ENCODE measurements around the gene DGKI. TPM values are rescaled to one million over a fixed set of nuclear protein-coding genes. Genes with fewer than 3 reads are reported as not detected.

DGKI gene
- total and polyA plus RNA-seq, 2 donors (not counting 1 experiment from before 2014, with no cell fraction given) = 0.74 to 2.1 TPM

GRCh38 chr7:137546671-137547070 is 300.1 kb downstream of the DGKI start:
- DNase-seq (ENCODE audit: low read depth in 2 of 2) = peak; percentile 14 to 26
- Histone ChIP-seq H3K27me3 (ENCODE audit: control insufficient read depth, insufficient read depth, low read length) (no peaks in the 10 kb centered on the region), H4K20me1 (ENCODE audit: control insufficient read depth, extremely low read depth, insufficient read depth, low read length) (no peaks in the 10 kb centered on the region), H3K4me2 (ENCODE audit: extremely low read depth, insufficient read depth, low read length) (no peak overlapping the region), H3K79me2 (ENCODE audit: control insufficient read depth, insufficient read depth, low read length) (no peaks in the 10 kb centered on the region), H2AFZ (ENCODE audit: low read length) (no peak overlapping the region), H3K4me1 (ENCODE audit: control insufficient read depth, extremely low read depth, insufficient read depth, low read length) (no peaks in the 10 kb centered on the region), H3K9ac (ENCODE audit: insufficient read depth, low read length) (no peak overlapping the region), H3K4me3 (replicated peaks in 1 of 4; ENCODE audit: control extremely low read depth in 1 of 4, insufficient read depth in 1 of 4, low read depth in 3 of 4, low read length in 4 of 4) (no peak overlapping the region), H3K36me3 (ENCODE audit: control insufficient read depth, insufficient read depth, low read length) (no peaks in the 10 kb centered on the region), H3K27ac (ENCODE audit: insufficient read depth, low read length) (no peak overlapping the region), H3K9me3 (ENCODE audit: control insufficient read depth, insufficient read depth, low read depth, low read length) (no peaks in the 10 kb centered on the region)
- TF ChIP-seq CTCF (conservative IDR thresholded peaks at IDR 0.05 in 1 of 2, IDR thresholded peaks at IDR 0.05 in 1 of 2; ENCODE audit: low read depth in 1 of 2, low read length in 2 of 2) (no peak), EZH2 (IDR thresholded peaks at IDR 0.05; ENCODE audit: low read length, missing control alignments) (no peak)

GRCh38 chr7:137546009-137546408 is 300.8 kb downstream of the DGKI start:
- no peak overlapping the region for H3K27ac ChIP-seq (ENCODE audit: insufficient read depth, low read length)

GRCh38 chr7:137545059-137545716 is 301.6 kb downstream of the DGKI start:
- H3K79me2 ChIP-seq (ENCODE audit: control insufficient read depth, insufficient read depth, low read length) = no peaks in the 10 kb centered on the region
- no peaks in the 10 kb centered on the region for H3K4me1 ChIP-seq (ENCODE audit: control insufficient read depth, extremely low read depth, insufficient read depth, low read length)
- no peaks in the 10 kb centered on the region for H4K20me1 ChIP-seq (ENCODE audit: control insufficient read depth, extremely low read depth, insufficient read depth, low read length)
- no peaks in the 10 kb centered on the region for H3K27me3 ChIP-seq (ENCODE audit: control insufficient read depth, insufficient read depth, low read length)
- H3K27ac ChIP-seq (ENCODE audit: insufficient read depth, low read length) = no peak overlapping the region
- no peak overlapping the region for H3K9ac ChIP-seq (ENCODE audit: insufficient read depth, low read length)
- H3K4me3 ChIP-seq (replicated peaks in 1 of 4; ENCODE audit: control extremely low read depth in 1 of 4, insufficient read depth in 1 of 4, low read depth in 3 of 4, low read length in 4 of 4) = no peak overlapping the region
- H3K36me3 ChIP-seq (ENCODE audit: control insufficient read depth, insufficient read depth, low read length) = no peaks in the 10 kb centered on the region
- TF ChIP-seq EZH2 (IDR thresholded peaks at IDR 0.05; ENCODE audit: low read length, missing control alignments) = no peak
- no peak for TF ChIP-seq CTCF (conservative IDR thresholded peaks at IDR 0.05 in 1 of 2, IDR thresholded peaks at IDR 0.05 in 1 of 2; ENCODE audit: low read depth in 1 of 2, low read length in 2 of 2)
- peak in 1 of 2 donors; percentile 14 for DNase-seq (ENCODE audit: low read depth in 2 of 2)
- H3K4me2 ChIP-seq (ENCODE audit: extremely low read depth, insufficient read depth, low read length) = no peak overlapping the region
- H2AFZ ChIP-seq (ENCODE audit: low read length) = no peak overlapping the region
- H3K9me3 ChIP-seq (ENCODE audit: control insufficient read depth, insufficient read depth, low read depth, low read length) = no peaks in the 10 kb centered on the region

More at GRCh38 chr7:137546009-137546408, 300.8 kb downstream of the DGKI start:
- H4K20me1 ChIP-seq (ENCODE audit: control insufficient read depth, extremely low read depth, insufficient read depth, low read length) = no peaks in the 10 kb centered on the region
- no peak for DNase-seq (ENCODE audit: low read depth in 2 of 2)
- TF ChIP-seq CTCF (conservative IDR thresholded peaks at IDR 0.05 in 1 of 2, IDR thresholded peaks at IDR 0.05 in 1 of 2; ENCODE audit: low read depth in 1 of 2, low read length in 2 of 2) = no peak
- no peak for TF ChIP-seq EZH2 (IDR thresholded peaks at IDR 0.05; ENCODE audit: low read length, missing control alignments)
- H3K27me3 ChIP-seq (ENCODE audit: control insufficient read depth, insufficient read depth, low read length) = no peaks in the 10 kb centered on the region
- no peak overlapping the region for H2AFZ ChIP-seq (ENCODE audit: low read length)
- H3K79me2 ChIP-seq (ENCODE audit: control insufficient read depth, insufficient read depth, low read length) = no peaks in the 10 kb centered on the region
- H3K36me3 ChIP-seq (ENCODE audit: control insufficient read depth, insufficient read depth, low read length) = no peaks in the 10 kb centered on the region
- no peaks in the 10 kb centered on the region for H3K9me3 ChIP-seq (ENCODE audit: control insufficient read depth, insufficient read depth, low read depth, low read length)
- no peak overlapping the region for H3K9ac ChIP-seq (ENCODE audit: insufficient read depth, low read length)
- no peak overlapping the region for H3K4me2 ChIP-seq (ENCODE audit: extremely low read depth, insufficient read depth, low read length)
- no peaks in the 10 kb centered on the region for H3K4me1 ChIP-seq (ENCODE audit: control insufficient read depth, extremely low read depth, insufficient read depth, low read length)
- no peak overlapping the region for H3K4me3 ChIP-seq (replicated peaks in 1 of 4; ENCODE audit: control extremely low read depth in 1 of 4, insufficient read depth in 1 of 4, low read depth in 3 of 4, low read length in 4 of 4)
